Measurements from ENCODE around the gene TBCK. TPM values are rescaled to one million over a fixed set of nuclear protein-coding genes. Genes with fewer than 3 reads are reported as not detected.

The TBCK gene
- polyA plus RNA-seq, 1 experiment = 48.4 TPM

- ChIA-PET POLR2A (no interaction called here), CTCF (interaction anchor here (0.7 kb wide), 1 partner anchor 9 kb away, joined by 3 read pairs; no protein-coding TSS in a partner anchor)
- H3K9me3 ChIP-seq (ENCODE audit: control insufficient read depth, insufficient read depth, low read length) = no peaks in the 10 kb centered on the region
- TF ChIP-seq, protein P1, sequence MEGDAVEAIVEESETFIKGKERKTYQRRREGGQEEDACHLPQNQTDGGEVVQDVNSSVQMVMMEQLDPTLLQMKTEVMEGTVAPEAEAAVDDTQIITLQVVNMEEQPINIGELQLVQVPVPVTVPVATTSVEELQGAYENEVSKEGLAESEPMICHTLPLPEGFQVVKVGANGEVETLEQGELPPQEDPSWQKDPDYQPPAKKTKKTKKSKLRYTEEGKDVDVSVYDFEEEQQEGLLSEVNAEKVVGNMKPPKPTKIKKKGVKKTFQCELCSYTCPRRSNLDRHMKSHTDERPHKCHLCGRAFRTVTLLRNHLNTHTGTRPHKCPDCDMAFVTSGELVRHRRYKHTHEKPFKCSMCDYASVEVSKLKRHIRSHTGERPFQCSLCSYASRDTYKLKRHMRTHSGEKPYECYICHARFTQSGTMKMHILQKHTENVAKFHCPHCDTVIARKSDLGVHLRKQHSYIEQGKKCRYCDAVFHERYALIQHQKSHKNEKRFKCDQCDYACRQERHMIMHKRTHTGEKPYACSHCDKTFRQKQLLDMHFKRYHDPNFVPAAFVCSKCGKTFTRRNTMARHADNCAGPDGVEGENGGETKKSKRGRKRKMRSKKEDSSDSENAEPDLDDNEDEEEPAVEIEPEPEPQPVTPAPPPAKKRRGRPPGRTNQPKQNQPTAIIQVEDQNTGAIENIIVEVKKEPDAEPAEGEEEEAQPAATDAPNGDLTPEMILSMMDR (IDR thresholded peaks at IDR 0.05; ENCODE audit: low read depth, low read length) = no peak
- H3K27me3 ChIP-seq (ENCODE audit: control insufficient read depth, insufficient read depth, low read length) = no peaks in the 10 kb centered on the region
- DNase-seq (ENCODE audit: low read depth, low spot score) = no peak
- no peak overlapping the region for H3K4me3 ChIP-seq (ENCODE audit: low read depth, low read length)
- no peak overlapping the region for H3K27ac ChIP-seq (ENCODE audit: low read depth, low read length)
Measured at GRCh38 chr4:106051514-106051913, 264.5 kb downstream of the TBCK start.

DNA sequence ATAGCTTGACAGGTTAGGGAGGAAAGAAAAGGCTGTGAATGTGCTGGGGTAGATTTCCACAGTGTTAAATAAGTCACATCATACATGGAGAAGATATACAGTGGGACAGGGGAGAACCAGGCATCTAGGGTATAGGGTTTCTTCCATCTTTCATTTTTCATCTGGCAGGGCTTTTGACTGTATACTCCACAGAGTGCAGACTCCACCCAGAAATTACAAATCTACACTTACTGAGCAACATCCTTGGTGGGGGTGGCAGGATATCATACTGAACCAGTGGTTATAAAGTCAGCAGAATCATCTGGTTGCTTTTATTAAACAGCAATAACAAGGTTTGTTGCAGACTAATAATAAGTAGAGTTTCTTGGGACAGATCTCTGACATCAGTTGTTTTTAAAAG, 266.5 kb downstream of the TBCK start:
- no peak for DNase-seq (ENCODE audit: low read depth, low spot score)
- TF ChIP-seq, protein P1 (IDR thresholded peaks at IDR 0.05; ENCODE audit: low read depth, low read length) = no peak
- CTCF ChIA-PET = no interaction called here
- no peaks in the 10 kb centered on the region for H3K9me3 ChIP-seq (ENCODE audit: control insufficient read depth, insufficient read depth, low read length)
- POLR2A ChIA-PET = no interaction called here
- no peaks in the 10 kb centered on the region for H3K27me3 ChIP-seq (ENCODE audit: control insufficient read depth, insufficient read depth, low read length)
- no peak overlapping the region for H3K4me3 ChIP-seq (ENCODE audit: low read depth, low read length)
- H3K27ac ChIP-seq (ENCODE audit: low read depth, low read length) = no peak overlapping the region

DNA sequence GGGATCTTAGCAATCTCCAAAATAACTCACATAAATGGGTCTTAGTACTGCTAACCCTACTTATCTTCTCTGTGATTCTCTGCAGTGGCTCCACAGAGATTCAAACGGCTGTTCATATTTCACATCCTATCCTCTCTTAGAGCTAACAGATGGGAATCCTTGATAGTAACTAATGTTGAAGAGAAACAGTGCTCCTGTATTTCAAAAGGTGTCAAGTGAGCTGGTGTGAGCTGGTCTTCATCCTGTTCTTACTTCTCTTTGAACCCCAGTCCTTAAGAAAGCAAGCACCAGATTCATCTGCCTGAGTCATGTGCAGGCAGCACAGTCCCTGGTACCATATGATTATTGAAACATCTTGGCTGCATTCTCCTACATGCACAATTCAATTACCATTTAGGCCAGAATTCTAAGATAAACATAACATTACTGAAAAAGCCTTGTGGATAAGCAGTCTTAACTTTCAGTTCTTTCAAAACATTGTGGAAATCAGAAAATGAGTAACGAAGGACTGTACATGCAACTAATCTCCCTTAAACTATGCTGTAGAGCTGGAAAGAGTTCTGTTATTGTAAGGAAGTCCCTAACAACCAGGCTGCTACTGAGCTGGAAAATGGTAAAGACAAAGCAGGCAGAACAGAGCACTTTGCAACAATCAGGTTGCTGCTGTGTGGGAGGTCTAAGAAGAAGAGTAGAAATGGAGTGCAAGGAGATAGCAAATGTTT, 267.6 kb downstream of the TBCK start:
- Histone ChIP-seq H3K4me3 (ENCODE audit: low read depth, low read length) (no peak overlapping the region), H3K27ac (ENCODE audit: low read depth, low read length) (no peak overlapping the region), H3K9me3 (ENCODE audit: control insufficient read depth, insufficient read depth, low read length) (no peaks in the 10 kb centered on the region), H3K27me3 (ENCODE audit: control insufficient read depth, insufficient read depth, low read length) (no peaks in the 10 kb centered on the region)
- DNase-seq (ENCODE audit: low read depth, low spot score) = peak; percentile 30
- TF ChIP-seq, protein P1 (IDR thresholded peaks at IDR 0.05; ENCODE audit: low read depth, low read length) = no peak
- POLR2A ChIA-PET = no interaction called here
- CTCF ChIA-PET = no interaction called here

DNA sequence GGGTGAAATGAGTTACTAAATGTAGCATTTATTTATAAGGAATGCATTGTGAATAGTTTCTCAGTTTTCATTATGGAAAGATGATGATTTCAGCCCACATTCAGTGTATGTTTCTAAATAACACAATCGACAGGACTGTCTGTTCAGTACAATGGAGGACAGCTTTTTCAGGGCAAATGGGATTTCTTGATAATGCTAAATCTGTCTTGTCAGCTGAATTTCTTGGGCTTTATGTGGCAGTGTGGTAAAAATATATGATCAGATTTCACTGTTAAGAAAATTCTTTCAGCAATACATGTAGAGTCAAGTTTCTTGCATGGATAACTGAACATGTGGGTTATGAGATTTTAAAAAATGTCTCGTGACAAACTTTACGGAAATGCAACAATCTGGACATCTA, 269.9 kb downstream of the TBCK start:
- TF ChIP-seq, protein P1 (IDR thresholded peaks at IDR 0.05; ENCODE audit: low read depth, low read length) = no peak
- ChIA-PET CTCF (no interaction called here), POLR2A (no interaction called here)

GRCh38 chr4:106041294-106042002, 274.6 kb downstream of the TBCK start:
- CTCF ChIA-PET = interaction anchor here (0.6 kb wide), 1 partner anchor 197 kb away, joined by 4 read pairs; no protein-coding TSS in a partner anchor
- DNase-seq (ENCODE audit: low read depth, low spot score) = no peak
- no peak overlapping the region for H3K27ac ChIP-seq (ENCODE audit: low read depth, low read length)
- H3K9me3 ChIP-seq (ENCODE audit: control insufficient read depth, insufficient read depth, low read length) = no peaks in the 10 kb centered on the region
- no peak overlapping the region for H3K4me3 ChIP-seq (ENCODE audit: low read depth, low read length)
- TF ChIP-seq, protein P1 (IDR thresholded peaks at IDR 0.05; ENCODE audit: low read depth, low read length) = no peak
- POLR2A ChIA-PET = no interaction called here
- H3K27me3 ChIP-seq (ENCODE audit: control insufficient read depth, insufficient read depth, low read length) = no peaks in the 10 kb centered on the region

More for the DNA sequence above, 269.9 kb downstream of the TBCK start:
- DNase-seq (ENCODE audit: low read depth, low spot score) = no peak
- Histone ChIP-seq H3K9me3 (ENCODE audit: control insufficient read depth, insufficient read depth, low read length) (no peaks in the 10 kb centered on the region), H3K4me3 (ENCODE audit: low read depth, low read length) (no peak overlapping the region), H3K27me3 (ENCODE audit: control insufficient read depth, insufficient read depth, low read length) (no peaks in the 10 kb centered on the region), H3K27ac (ENCODE audit: low read depth, low read length) (no peak overlapping the region)
